Esophagus muscularis mucosa (tissue), 3 donors: ENCODE data around the gene CARNS1.

Experiments used
- POLR2A ChIP-seq: fragments of 450-650 bp; IDR thresholded peaks from one replicate; pipeline ENCODE4 v1.6.1; 2017; ENCODE audit warnings: antibody characterized with exemption, moderate library complexity, mild to moderate bottlenecking, low read depth
- POLR2AphosphoS5 ChIP-seq, 2 donors: sonication (generic); formaldehyde crosslinking; IDR thresholded peaks; one replicate each; pipeline ENCODE4 v1.6.1; 2017; ENCODE audit warnings: antibody characterized with exemption in 2 of 2
- TF ChIP-seq, protein P1 (sequence below), 3 experiments: fragments of 200-600 bp in 2 of 3; fragments of 450-650 bp in 1 of 3; sonication (generic) in 2 of 3; IDR thresholded peaks; one replicate each; pipeline ENCODE4 v1.5.1; 2017 to 2019; ENCODE audit warnings: antibody characterized with exemption in 3 of 3, mild to moderate bottlenecking in 2 of 3, moderate library complexity in 1 of 3

DNA sequence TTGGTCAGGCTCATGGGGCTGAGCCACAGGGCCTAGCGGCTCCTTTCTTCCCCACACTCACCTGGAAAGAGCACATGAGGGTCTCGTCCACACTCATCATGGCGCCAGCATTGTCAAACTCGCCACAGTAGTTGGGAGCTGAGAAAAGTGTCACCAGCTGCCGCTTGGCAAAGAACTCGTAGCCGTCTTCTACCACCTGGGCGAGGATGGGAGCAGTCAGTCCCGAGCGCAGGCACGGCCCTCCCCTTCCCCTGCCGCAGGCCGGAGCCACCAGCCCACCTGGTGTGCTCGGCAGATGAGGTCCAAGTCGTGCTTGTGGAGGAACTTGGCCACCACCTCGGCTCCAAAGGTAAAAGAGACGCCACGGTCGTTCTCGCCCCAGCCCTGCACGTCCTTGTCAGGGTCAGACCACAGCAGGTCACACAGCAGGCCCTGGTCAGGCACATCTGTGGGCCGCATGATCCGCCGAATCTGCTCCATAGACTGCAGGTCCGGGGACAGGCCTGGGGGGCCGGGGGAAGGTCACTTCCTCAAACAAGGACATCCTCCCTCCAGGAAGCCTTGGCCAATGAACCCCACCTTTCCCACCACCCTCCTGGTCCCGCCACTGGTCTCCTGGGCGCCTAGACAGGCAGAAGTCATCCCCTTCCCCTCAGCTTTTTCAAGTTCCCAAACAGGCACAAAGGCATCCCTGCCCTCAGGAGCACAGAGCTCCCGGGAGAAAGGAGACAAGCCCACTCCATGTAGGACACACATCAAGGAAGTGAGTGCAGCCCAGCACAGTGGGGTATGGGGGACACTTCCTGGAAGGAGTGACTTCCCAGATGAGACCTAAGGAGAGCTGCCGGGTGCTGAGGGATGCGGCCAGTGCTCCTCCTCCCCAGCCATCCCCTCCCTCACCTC, 16.6 kb upstream of the CARNS1 start:
- TF ChIP-seq, protein P1, sequence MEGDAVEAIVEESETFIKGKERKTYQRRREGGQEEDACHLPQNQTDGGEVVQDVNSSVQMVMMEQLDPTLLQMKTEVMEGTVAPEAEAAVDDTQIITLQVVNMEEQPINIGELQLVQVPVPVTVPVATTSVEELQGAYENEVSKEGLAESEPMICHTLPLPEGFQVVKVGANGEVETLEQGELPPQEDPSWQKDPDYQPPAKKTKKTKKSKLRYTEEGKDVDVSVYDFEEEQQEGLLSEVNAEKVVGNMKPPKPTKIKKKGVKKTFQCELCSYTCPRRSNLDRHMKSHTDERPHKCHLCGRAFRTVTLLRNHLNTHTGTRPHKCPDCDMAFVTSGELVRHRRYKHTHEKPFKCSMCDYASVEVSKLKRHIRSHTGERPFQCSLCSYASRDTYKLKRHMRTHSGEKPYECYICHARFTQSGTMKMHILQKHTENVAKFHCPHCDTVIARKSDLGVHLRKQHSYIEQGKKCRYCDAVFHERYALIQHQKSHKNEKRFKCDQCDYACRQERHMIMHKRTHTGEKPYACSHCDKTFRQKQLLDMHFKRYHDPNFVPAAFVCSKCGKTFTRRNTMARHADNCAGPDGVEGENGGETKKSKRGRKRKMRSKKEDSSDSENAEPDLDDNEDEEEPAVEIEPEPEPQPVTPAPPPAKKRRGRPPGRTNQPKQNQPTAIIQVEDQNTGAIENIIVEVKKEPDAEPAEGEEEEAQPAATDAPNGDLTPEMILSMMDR (IDR thresholded peaks at IDR 0.05) = no peak
- TF ChIP-seq POLR2AphosphoS5 (IDR thresholded peaks at IDR 0.05) (no peak), POLR2A (no peak)
